SK-N-MC (cell line): Measurements from ENCODE around the gene NT5C1B.

Experiments used
- EZH2 ChIP-seq: fragments of 200-600 bp; sonication (generic); IDR thresholded peaks from one replicate; pipeline ENCODE4 v1.6.1; 2017; ENCODE audit warnings: antibody characterized with exemption
- FOXP2 ChIP-seq: optimal IDR thresholded peaks from 2 replicates; pipeline ENCODE3; 2011; ENCODE audit warnings: mild to moderate bottlenecking, moderate library complexity; ENCODE audit not compliant: insufficient read depth; ENCODE audit errors: extremely low read length, control extremely low read depth
- POLR2AphosphoS5 ChIP-seq: IDR thresholded peaks from 2 replicates; pipeline ENCODE4 v1.6.1; 2012; ENCODE audit warnings: mild to moderate bottlenecking, low read depth, low read length, borderline replicate concordance

- TF ChIP-seq EZH2 (no peak), POLR2AphosphoS5 (no peak), FOXP2 (no peak)
Observed at GRCh38 chr2:18536100-18536499, 53.3 kb downstream of the NT5C1B start.
